PFSK-1 (cell line): ENCODE data around the gene ZFYVE21.

Source experiments
- FOXP2 ChIP-seq: optimal IDR thresholded peaks from 2 replicates; pipeline ENCODE3; 2011; ENCODE audit warnings: borderline replicate concordance, control low read depth, inconsistent platforms; ENCODE audit not compliant: insufficient read depth; ENCODE audit errors: extremely low read length, extremely low read depth
- POLR2AphosphoS5 ChIP-seq: IDR thresholded peaks from 2 replicates; pipeline ENCODE4 v1.6.1; 2012; ENCODE audit warnings: low read depth, mild to moderate bottlenecking, control low read depth, low read length, moderate library complexity
- SIN3A ChIP-seq: IDR thresholded peaks from 2 replicates; pipeline ENCODE4 v1.6.1; 2012; ENCODE audit warnings: mild to moderate bottlenecking, low read length, moderate library complexity, borderline replicate concordance; ENCODE audit not compliant: insufficient read depth
- TAF1 ChIP-seq: IDR thresholded peaks from 2 replicates; pipeline ENCODE4 v1.6.1; 2012; ENCODE audit warnings: low read length, control low read depth, borderline replicate concordance; ENCODE audit not compliant: insufficient read depth
- TF ChIP-seq, protein P1 (sequence below), 2 experiments: IDR thresholded peaks; 2 replicates each; pipeline versions ENCODE4 v1.6.1 to v1.8.0; 2011 to 2012; ENCODE audit warnings: low read depth in 2 of 2, low read length in 2 of 2, control low read depth in 1 of 2, inconsistent platforms in 1 of 2, mild to moderate bottlenecking in 1 of 2, moderate library complexity in 1 of 2; ENCODE audit not compliant: insufficient read depth in 1 of 2

Gene ZFYVE21

DNA sequence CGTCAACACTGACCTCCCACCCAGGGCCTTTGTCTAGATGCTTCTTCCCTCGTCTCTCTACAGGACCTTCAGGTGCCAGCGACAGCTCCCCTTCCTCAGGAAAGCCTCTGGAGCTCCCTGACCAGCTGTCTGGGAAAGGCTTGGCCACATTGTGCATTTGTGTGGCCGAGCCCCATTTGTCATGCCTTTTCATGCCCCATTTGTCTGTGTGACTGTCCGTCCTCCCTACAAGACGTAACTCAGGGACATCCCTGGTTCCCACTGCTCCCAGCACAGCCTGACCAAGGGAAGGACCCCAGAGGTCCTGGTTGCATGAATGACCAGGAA lies 23.8 kb downstream of the ZFYVE21 start:
- TF ChIP-seq, protein P1, sequence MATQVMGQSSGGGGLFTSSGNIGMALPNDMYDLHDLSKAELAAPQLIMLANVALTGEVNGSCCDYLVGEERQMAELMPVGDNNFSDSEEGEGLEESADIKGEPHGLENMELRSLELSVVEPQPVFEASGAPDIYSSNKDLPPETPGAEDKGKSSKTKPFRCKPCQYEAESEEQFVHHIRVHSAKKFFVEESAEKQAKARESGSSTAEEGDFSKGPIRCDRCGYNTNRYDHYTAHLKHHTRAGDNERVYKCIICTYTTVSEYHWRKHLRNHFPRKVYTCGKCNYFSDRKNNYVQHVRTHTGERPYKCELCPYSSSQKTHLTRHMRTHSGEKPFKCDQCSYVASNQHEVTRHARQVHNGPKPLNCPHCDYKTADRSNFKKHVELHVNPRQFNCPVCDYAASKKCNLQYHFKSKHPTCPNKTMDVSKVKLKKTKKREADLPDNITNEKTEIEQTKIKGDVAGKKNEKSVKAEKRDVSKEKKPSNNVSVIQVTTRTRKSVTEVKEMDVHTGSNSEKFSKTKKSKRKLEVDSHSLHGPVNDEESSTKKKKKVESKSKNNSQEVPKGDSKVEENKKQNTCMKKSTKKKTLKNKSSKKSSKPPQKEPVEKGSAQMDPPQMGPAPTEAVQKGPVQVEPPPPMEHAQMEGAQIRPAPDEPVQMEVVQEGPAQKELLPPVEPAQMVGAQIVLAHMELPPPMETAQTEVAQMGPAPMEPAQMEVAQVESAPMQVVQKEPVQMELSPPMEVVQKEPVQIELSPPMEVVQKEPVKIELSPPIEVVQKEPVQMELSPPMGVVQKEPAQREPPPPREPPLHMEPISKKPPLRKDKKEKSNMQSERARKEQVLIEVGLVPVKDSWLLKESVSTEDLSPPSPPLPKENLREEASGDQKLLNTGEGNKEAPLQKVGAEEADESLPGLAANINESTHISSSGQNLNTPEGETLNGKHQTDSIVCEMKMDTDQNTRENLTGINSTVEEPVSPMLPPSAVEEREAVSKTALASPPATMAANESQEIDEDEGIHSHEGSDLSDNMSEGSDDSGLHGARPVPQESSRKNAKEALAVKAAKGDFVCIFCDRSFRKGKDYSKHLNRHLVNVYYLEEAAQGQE (IDR thresholded peaks at IDR 0.05; ENCODE audit: insufficient read depth in 1 of 2, low read depth in 2 of 2, low read length in 2 of 2): no peak
- TF ChIP-seq TAF1 (no peak), FOXP2 (no peak), SIN3A (no peak), POLR2AphosphoS5 (no peak)

DNA sequence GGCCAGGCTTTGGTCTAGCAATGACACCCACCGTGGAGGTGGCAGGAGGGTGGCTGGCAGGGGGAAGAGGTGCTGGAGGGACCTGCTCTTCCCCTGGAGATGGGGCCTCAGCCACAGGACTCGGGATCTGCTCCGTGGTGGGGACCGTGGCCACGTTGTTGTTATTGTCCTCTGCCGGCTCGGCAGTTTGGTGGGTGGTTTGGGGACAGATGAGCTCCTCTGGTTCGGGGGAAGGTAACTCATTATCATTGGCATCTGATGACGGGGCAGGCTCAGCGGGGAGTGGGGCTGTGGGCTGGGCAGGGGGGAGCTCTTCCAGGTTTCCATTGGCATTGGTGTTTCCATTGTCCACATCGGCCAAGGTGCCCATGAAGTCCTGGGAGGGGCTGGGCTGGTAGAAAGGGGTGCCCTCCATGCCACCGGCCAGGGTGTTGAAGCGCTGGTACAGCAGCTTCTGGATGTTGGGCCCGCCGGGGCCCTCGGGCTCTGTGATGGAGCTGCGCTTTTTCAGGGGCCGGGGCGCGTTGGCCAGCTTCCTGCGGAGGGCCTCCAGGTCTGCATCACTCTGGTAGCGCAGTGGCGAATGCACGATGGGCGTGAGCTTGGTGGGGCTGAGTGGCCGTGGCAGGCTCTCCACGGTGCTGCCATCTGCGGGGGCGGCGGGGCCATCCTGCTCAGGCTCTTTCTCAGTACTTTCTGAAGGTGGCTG lies 24.3 kb downstream of the ZFYVE21 start:
- TF ChIP-seq SIN3A: no peak
- TF ChIP-seq TAF1: no peak
- TF ChIP-seq FOXP2: no peak
- TF ChIP-seq POLR2AphosphoS5: no peak
- TF ChIP-seq, protein P1 (IDR thresholded peaks at IDR 0.05; ENCODE audit: insufficient read depth in 1 of 2, low read depth in 2 of 2, low read length in 2 of 2): no peak

DNA sequence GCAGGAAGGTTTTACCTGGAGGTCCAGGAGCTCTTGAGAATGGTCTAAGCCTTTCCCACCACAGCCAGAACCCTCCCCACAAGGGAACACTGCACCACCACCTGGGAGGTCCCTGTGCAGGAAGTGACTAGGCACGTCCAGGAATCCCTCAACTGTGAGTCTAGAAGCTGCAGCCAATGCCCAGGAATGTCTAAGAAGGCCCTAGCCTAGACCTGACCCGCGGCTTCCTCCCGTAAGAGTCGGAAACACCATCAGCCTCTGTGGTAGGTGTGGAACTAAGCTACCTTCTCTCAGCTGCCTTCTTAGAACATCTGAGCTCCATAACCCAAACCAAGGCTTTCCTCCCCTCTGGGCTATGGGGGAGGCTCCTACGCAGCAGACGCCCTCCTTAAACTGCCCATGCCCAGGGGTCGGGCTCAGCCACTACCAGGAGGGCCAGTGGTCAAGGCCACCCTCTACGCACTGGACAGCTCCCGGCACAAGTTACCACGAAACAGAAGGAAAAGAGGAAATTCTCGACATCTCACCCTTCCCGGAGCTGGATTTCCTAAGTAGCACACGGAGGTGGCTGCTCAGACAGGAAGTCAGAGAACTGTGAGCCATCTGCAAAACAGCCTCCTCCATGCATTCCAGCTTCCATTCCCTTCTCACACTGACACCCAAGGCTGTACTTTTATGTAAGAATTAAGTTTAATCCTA lies 25.5 kb downstream of the ZFYVE21 start:
- TF ChIP-seq, protein P1 (IDR thresholded peaks at IDR 0.05; ENCODE audit: insufficient read depth in 1 of 2, low read depth in 2 of 2, low read length in 2 of 2): peak; percentile 68 to 81
- no peak for TF ChIP-seq FOXP2

DNA sequence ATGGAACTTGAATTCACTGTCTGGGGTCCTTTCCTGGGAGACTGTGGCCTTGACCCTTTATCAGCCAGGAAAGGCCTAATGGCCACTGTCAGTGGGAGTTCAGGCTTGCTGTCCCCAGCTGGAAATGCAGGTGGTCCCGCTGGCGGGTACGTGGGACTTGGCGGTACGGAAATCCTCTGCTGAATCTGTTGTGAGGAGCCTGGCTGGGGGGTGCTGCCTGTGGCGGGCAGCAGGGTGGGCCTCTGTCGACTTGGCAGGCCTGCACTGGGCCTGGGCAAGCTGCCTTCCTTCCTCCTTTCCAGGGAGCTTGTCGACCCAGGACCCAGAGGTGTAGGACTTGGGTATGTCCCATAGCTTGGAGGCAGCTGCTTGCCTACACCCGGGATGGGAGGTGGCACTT lies 26.3 kb downstream of the ZFYVE21 start:
- TF ChIP-seq FOXP2 (no peak), SIN3A (no peak), POLR2AphosphoS5 (no peak), TAF1 (no peak)
- TF ChIP-seq, protein P1 (IDR thresholded peaks at IDR 0.05; ENCODE audit: insufficient read depth in 1 of 2, low read depth in 2 of 2, low read length in 2 of 2): no peak
